HepG2 (cell line): ENCODE results near the gene PRXL2A. TPM values are rescaled to one million over a fixed set of nuclear protein-coding genes. Genes with fewer than 3 reads are reported as not detected.

Source experiments
- CBX2 ChIP-seq, 2 experiments: fragments of 200-600 bp in 1 of 2; sonication (generic); formaldehyde crosslinking in 1 of 2; IDR thresholded peaks; 2 replicates each; pipeline versions ENCODE4 v1.7.0 to v1.8.1; 2018 to 2022; ENCODE audit warnings: low read depth in 2 of 2, low read length in 1 of 2, mild to moderate bottlenecking in 1 of 2, missing genetic modification reagents in 1 of 2
- CENPT ChIP-seq: sonication (generic); formaldehyde crosslinking; IDR thresholded peaks from 2 replicates; pipeline ENCODE4 v1.8.0; 2022; ENCODE audit warnings: low read depth, mild to moderate bottlenecking, moderate library complexity, missing genetic modification reagents
- CTCF ChIP-seq: sonication (generic); formaldehyde crosslinking; IDR thresholded peaks from 2 replicates; pipeline ENCODE4 v1.5.0; 2020; ENCODE audit warnings: mild to moderate bottlenecking, missing genetic modification reagents, moderate library complexity
- MYC ChIP-seq: sonication (generic); formaldehyde crosslinking; IDR thresholded peaks from 2 replicates; pipeline ENCODE4 v1.9.0; 2021; ENCODE audit warnings: missing genetic modification reagents, borderline replicate concordance
- NR2F2 ChIP-seq: IDR thresholded peaks from 2 replicates; pipeline ENCODE4 v1.6.1; 2012; ENCODE audit warnings: low read depth, inconsistent platforms, borderline replicate concordance
- PAXIP1 ChIP-seq: sonication (generic); formaldehyde crosslinking; conservative IDR thresholded peaks from 2 replicates; pipeline ENCODE4 v1.4.0; 2020; ENCODE audit warnings: mild to moderate bottlenecking, missing genetic modification reagents, moderate library complexity
- RNF219 ChIP-seq: sonication (generic); formaldehyde crosslinking; IDR thresholded peaks from 2 replicates; pipeline ENCODE4 v1.5.0; 2020; ENCODE audit warnings: mild to moderate bottlenecking, missing genetic modification reagents
- STAT6 ChIP-seq: sonication (generic); formaldehyde crosslinking; IDR thresholded peaks from 2 replicates; pipeline ENCODE4 v1.4.0; 2020; ENCODE audit warnings: missing genetic modification reagents, mild to moderate bottlenecking, borderline replicate concordance
- ZMYM3 ChIP-seq: sonication (generic); formaldehyde crosslinking; IDR thresholded peaks from 2 replicates; pipeline ENCODE4 v1.5.1; 2020; ENCODE audit warnings: mild to moderate bottlenecking, missing genetic modification reagents
- ZNF264 ChIP-seq: sonication (generic); formaldehyde crosslinking; IDR thresholded peaks from 2 replicates; pipeline ENCODE4 v1.4.0; 2020; ENCODE audit warnings: missing genetic modification reagents
- ZNF605 ChIP-seq: sonication (generic); formaldehyde crosslinking; IDR thresholded peaks from 2 replicates; pipeline ENCODE4 v1.8.0; 2022; ENCODE audit warnings: mild to moderate bottlenecking, missing genetic modification reagents
- ZNF629 ChIP-seq: sonication (generic); formaldehyde crosslinking; conservative IDR thresholded peaks from 2 replicates; pipeline ENCODE4 v1.5.0; 2020; ENCODE audit warnings: missing genetic modification reagents
- ZNF660 ChIP-seq: sonication (generic); formaldehyde crosslinking; IDR thresholded peaks from 2 replicates; pipeline ENCODE4 v1.5.1; 2020; ENCODE audit warnings: mild to moderate bottlenecking, low read depth, missing genetic modification reagents, borderline replicate concordance
- ZNF768 ChIP-seq: sonication (generic); formaldehyde crosslinking; IDR thresholded peaks from 2 replicates; pipeline ENCODE4 v1.4.0; 2020; ENCODE audit warnings: missing genetic modification reagents
- polyA plus RNA-seq, 8 experiments: library from polyadenylated mRNA; depleted of rRNA in 3 of 8; stranded (reverse) in 7 of 8; unstranded in 1 of 8; fragments of >200 nt; fragmentation: Illumina TruSeq in 4 of 8; extraction: Trizol in 4 of 8; gene quantifications; 2 replicates each; pipeline versions ENCODE4 v1.2.1 to v1.2.3, GENCODE V29; 2011 to 2016; ENCODE audit warnings: low read depth in 4 of 8, missing spikeins in 1 of 8, mixed read lengths in 1 of 8; ENCODE audit not compliant: insufficient read depth in 1 of 8
- total RNA-seq, 5 experiments: library from RNA; depleted of rRNA; stranded (reverse); fragments of >200 nt; fragmentation: Illumina TruSeq; extraction: Trizol; gene quantifications; 2 replicates each; pipeline ENCODE4 v1.2.3, GENCODE V29; 2016; ENCODE audit warnings: low read depth in 1 of 5

Gene PRXL2A
- total and polyA plus RNA-seq, 2 of the 13 experiments (the other 11 are each of a cell fraction or from before 2014, with no cell fraction given) = 43.9 to 79.9 TPM

- TF ChIP-seq CENPT (CRISPR knock-in tag) = no peak
- no peak for TF ChIP-seq ZNF660 (CRISPR knock-in tag)
- peak; percentile 58; the same call in 1 of the 2 replicates for TF ChIP-seq ZMYM3 (CRISPR knock-in tag)
- peak; percentile 32; the same call in 1 of the 2 replicates for TF ChIP-seq ZNF768 (CRISPR knock-in tag)
- peak; percentile 48 for TF ChIP-seq CTCF
- no peak for TF ChIP-seq PAXIP1 (CRISPR knock-in tag)
- TF ChIP-seq ZNF629 (CRISPR knock-in tag) = peak; percentile 94
- no peak for TF ChIP-seq NR2F2
- TF ChIP-seq MYC (CRISPR knock-in tag) = no peak
- no peak for TF ChIP-seq RNF219 (CRISPR knock-in tag)
- no peak for TF ChIP-seq STAT6
- TF ChIP-seq ZNF605 (CRISPR knock-in tag) = no peak
- TF ChIP-seq ZNF264 (CRISPR knock-in tag) = no peak
- no peak for TF ChIP-seq CBX2 (IDR thresholded peaks at IDR 0.05; ENCODE audit: low read depth, low read length)
- no peak for TF ChIP-seq CBX2 (CRISPR knock-in tag; IDR thresholded peaks at IDR 0.05; ENCODE audit: low read depth)
Observed at GRCh38 chr10:80449520-80449919, 41.2 kb downstream of the PRXL2A start (continued).
